ENCODE data around the gene SPATS2L.

The SPATS2L gene

GRCh38 chr2:200405599-200406298 lies 99.3 kb downstream of the SPATS2L start (continued):
- TF ChIP-seq ZFHX2 (tag by site-specific recombination; conservative IDR thresholded peaks at IDR 0.05) (no peak), ZNF830 (tag by site-specific recombination; IDR thresholded peaks at IDR 0.05; ENCODE audit: low read depth) (no peak), ZNF394 (tag by site-specific recombination; IDR thresholded peaks at IDR 0.05; ENCODE audit: borderline replicate concordance) (no peak), ZNF645 (tag by site-specific recombination; IDR thresholded peaks at IDR 0.05) (no peak), ZNF221 (tag by site-specific recombination; IDR thresholded peaks at IDR 0.05; ENCODE audit: borderline replicate concordance) (no peak), ZNF571 (tag by site-specific recombination; IDR thresholded peaks at IDR 0.05) (no peak), INSM2 (tag by site-specific recombination; IDR thresholded peaks at IDR 0.05) (peak; percentile 66; the same call in 1 of the 2 replicates), ZNF2 (tag by site-specific recombination; IDR thresholded peaks at IDR 0.05) (0 out of 2 replicates have a peak, but pooled peaks have one; percentile 11), ZFP3 (tag by site-specific recombination; IDR thresholded peaks at IDR 0.05; ENCODE audit: low read depth) (no peak), ZNF211 (tag by site-specific recombination; IDR thresholded peaks at IDR 0.05; ENCODE audit: low read depth) (no peak), ZNF248 (tag by site-specific recombination; IDR thresholded peaks at IDR 0.05) (no peak), ZNF324 (tag by site-specific recombination; IDR thresholded peaks at IDR 0.05) (no peak), TRIM28 (IDR thresholded peaks at IDR 0.05; ENCODE audit: borderline replicate concordance, low read length) (no peak), ZNF274 (IDR thresholded peaks at IDR 0.05; ENCODE audit: low read length) (no peak), ZNF274 (tag by site-specific recombination; IDR thresholded peaks at IDR 0.05; ENCODE audit: borderline replicate concordance) (no peak), REST (tag by site-specific recombination; IDR thresholded peaks at IDR 0.05) (no peak), ZNF214 (tag by site-specific recombination; IDR thresholded peaks at IDR 0.05; ENCODE audit: borderline replicate concordance) (no peak), ZNF747 (tag by site-specific recombination; IDR thresholded peaks at IDR 0.05) (no peak), OSR2 (tag by site-specific recombination; IDR thresholded peaks at IDR 0.05) (peak; percentile 85), KLF17 (tag by site-specific recombination; IDR thresholded peaks at IDR 0.05) (peak; percentile 58; the same call in 1 of the 2 replicates), YY1 (tag by site-specific recombination; IDR thresholded peaks at IDR 0.05) (no peak), ZNF664 (tag by site-specific recombination; IDR thresholded peaks at IDR 0.05) (no peak), WT1 (tag by site-specific recombination; IDR thresholded peaks at IDR 0.05) (0 out of 2 replicates have a peak, but pooled peaks have one; percentile 22), MYNN (tag by site-specific recombination; IDR thresholded peaks at IDR 0.05; ENCODE audit: borderline replicate concordance) (no peak), ZBTB11 (tag by site-specific recombination; conservative IDR thresholded peaks at IDR 0.05; ENCODE audit: low read depth) (no peak), ZNF155 (tag by site-specific recombination; IDR thresholded peaks at IDR 0.05) (no peak), ZNF561 (tag by site-specific recombination; IDR thresholded peaks at IDR 0.05; ENCODE audit: borderline replicate concordance) (no peak), ELK4 (IDR thresholded peaks at IDR 0.05; ENCODE audit: borderline replicate concordance, low read depth, low read length) (no peak)

Measured in HEK293 (cell line).